CD4-positive, alpha-beta memory T cell (primary cell): ENCODE results near the gene ADH7. TPM values are rescaled to one million over a fixed set of nuclear protein-coding genes. Genes with fewer than 3 reads are reported as not detected.

ENCODE experiments used
- CTCF ChIA-PET: fragments of 350-600 bp; sonication (Branson Sonifier 250); formaldehyde crosslinking; loops from one replicate; lab custom pipeline; 2021; ENCODE audit warnings: inconsistent platforms; ENCODE audit not compliant: partially characterized antibody; lab: Charles Lee
- POLR2A ChIA-PET: fragments of 350-600 bp; sonication (Branson Sonifier 250); formaldehyde crosslinking; loops from one replicate; lab custom pipeline; 2021; ENCODE audit not compliant: partially characterized antibody; lab: Charles Lee
- DNase-seq, 5 donors: peaks; one replicate each; pipeline versions ENCODE4 v3.0.0 to v3.0.0-alpha.2; 2020 to 2022; ENCODE audit warnings: mixed read lengths in 1 of 5
- H3K27ac ChIP-seq: one replicate; pipeline ENCODE4 v1.7.0; 2013; ENCODE audit warnings: low read depth, low read length
- H3K27me3 ChIP-seq: 2 replicates; pipeline ENCODE4 v1.7.0; 2013; ENCODE audit warnings: mild to moderate bottlenecking, low read length, moderate library complexity; ENCODE audit not compliant: insufficient read depth
- H3K36me3 ChIP-seq: 2 replicates; pipeline ENCODE4 v1.7.0; 2013; ENCODE audit warnings: mild to moderate bottlenecking, low read length, moderate library complexity; ENCODE audit not compliant: insufficient read depth
- H3K4me1 ChIP-seq: 2 replicates; pipeline ENCODE4 v1.7.0; 2013; ENCODE audit warnings: mild to moderate bottlenecking, low read length, moderate library complexity; ENCODE audit not compliant: insufficient read depth
- H3K4me3 ChIP-seq, 2 donors: one replicate each; pipeline ENCODE4 v1.7.0; 2013; ENCODE audit warnings: low read length in 2 of 2, mild to moderate bottlenecking in 1 of 2
- H3K9me3 ChIP-seq, 2 donors: one replicate each; pipeline ENCODE4 v1.7.0; 2013; ENCODE audit warnings: low read length in 2 of 2, control low read depth in 1 of 2; ENCODE audit not compliant: control insufficient read depth in 1 of 2
- H3K27ac Mint-ChIP-seq, 7 donors: one replicate each; pipeline ENCODE4 v1.8.0; 2020 to 2021; ENCODE audit warnings: mixed read lengths in 7 of 7, mild to moderate bottlenecking in 6 of 7, inconsistent platforms in 3 of 7, moderate library complexity in 3 of 7
- H3K27me3 Mint-ChIP-seq, 2 donors: one replicate each; pipeline ENCODE4 v1.8.0; 2020 to 2021; ENCODE audit warnings: mixed read lengths in 2 of 2
- H3K36me3 Mint-ChIP-seq, 2 donors: one replicate each; pipeline ENCODE4 v1.8.0; 2020 to 2021; ENCODE audit warnings: mixed read lengths in 2 of 2, inconsistent platforms in 1 of 2, mild to moderate bottlenecking in 1 of 2
- H3K4me1 Mint-ChIP-seq, 4 donors: one replicate each; pipeline ENCODE4 v1.8.0; 2020 to 2021; ENCODE audit warnings: mixed read lengths in 4 of 4, mild to moderate bottlenecking in 1 of 4
- H3K4me3 Mint-ChIP-seq, 8 donors: one replicate each; pipeline ENCODE4 v1.8.0; 2020 to 2021; ENCODE audit warnings: mixed read lengths in 8 of 8, mild to moderate bottlenecking in 7 of 8, moderate library complexity in 6 of 8, inconsistent platforms in 3 of 8
- H3K9me3 Mint-ChIP-seq, 8 donors: one replicate each; pipeline ENCODE4 v1.8.0; 2020 to 2021; ENCODE audit warnings: mixed read lengths in 8 of 8, mild to moderate bottlenecking in 5 of 8, inconsistent platforms in 3 of 8, moderate library complexity in 1 of 8
- intact Hi-C: fragments of 100-400 bp; cut with micrococcal nuclease; formaldehyde crosslinking; loops from one replicate; pipeline ENCODE4 v1.15.1; 2023
- polyA plus RNA-seq, 2 donors: library from polyadenylated mRNA; unstranded; fragments of 300-500 nt; fragmentation: Illumina TruSeq; gene quantifications; one replicate each; pipeline ENCODE4 v1.2.3, GENCODE V29; 2021
- total RNA-seq, 2 experiments: library from RNA; stranded (reverse); gene quantifications; one replicate each; pipeline ENCODE4 v1.2.3, GENCODE V29; 2021

Gene ADH7
- total and polyA plus RNA-seq, 4 experiments from 2014 or later = not detected

GRCh38 chr4:99457270-99457669 lies 22.1 kb upstream of the ADH7 start:
- peaks cover 0 to 14% (median 10%) of the 10 kb centered on the region in 8 donors for H3K9me3 Mint-ChIP-seq
- Histone ChIP-seq H3K4me3 (no peak overlapping the region), H3K27ac (no peak overlapping the region), H3K27me3 (no peaks in the 10 kb centered on the region), H3K9me3 (no peaks in the 10 kb centered on the region), H3K36me3 (no peaks in the 10 kb centered on the region), H3K4me1 (no peaks in the 10 kb centered on the region)
- intact Hi-C loops = no loop called here
- ChIA-PET POLR2A (no interaction called here), CTCF (no interaction called here)
- H3K4me3 Mint-ChIP-seq = no peak overlapping the region
- H3K36me3 Mint-ChIP-seq = no peaks in the 10 kb centered on the region
- no peaks in the 10 kb centered on the region for H3K4me1 Mint-ChIP-seq
- peaks cover 16% of the 10 kb centered on the region in 2 donors for H3K27me3 Mint-ChIP-seq
- H3K27ac Mint-ChIP-seq = no peak overlapping the region
- DNase-seq = no peak

GRCh38 chr4:99447513-99447912 lies 12.4 kb upstream of the ADH7 start:
- ChIA-PET CTCF (interaction anchor here (2.2 kb wide), 1 partner anchor 15 kb away, joined by 10 read pairs; no protein-coding TSS in a partner anchor), POLR2A (no interaction called here)
- no peak overlapping the region for H3K27ac Mint-ChIP-seq

DNA sequence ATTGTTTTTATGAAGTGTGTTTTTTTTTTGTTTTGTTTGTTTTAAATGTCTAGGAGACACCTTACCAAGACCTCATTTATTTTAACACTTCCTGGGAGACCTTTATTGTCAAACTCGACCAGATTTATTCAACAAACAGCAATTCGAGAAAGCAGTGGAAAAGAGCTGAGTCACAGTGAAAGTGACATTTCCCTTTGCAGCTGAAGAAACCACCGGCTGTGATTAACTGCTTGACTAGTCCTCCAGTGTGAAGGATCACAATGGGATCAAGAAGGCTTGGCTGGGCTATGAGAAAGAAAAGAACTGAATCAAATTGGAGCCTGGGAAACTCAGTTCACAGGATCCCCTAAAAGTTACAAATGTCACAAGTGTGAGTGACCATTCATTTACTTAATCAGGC lies 11.9 kb upstream of the ADH7 start:
- H3K36me3 ChIP-seq = no peaks in the 10 kb centered on the region
- H3K4me1 Mint-ChIP-seq = no peaks in the 10 kb centered on the region
- no peaks in the 10 kb centered on the region for H3K36me3 Mint-ChIP-seq
- ChIA-PET CTCF (interaction anchor here (2.2 kb wide), 1 partner anchor 16 kb away, joined by 10 read pairs; no protein-coding TSS in a partner anchor), POLR2A (no interaction called here)
- H3K4me1 ChIP-seq = no peaks in the 10 kb centered on the region
- H3K27ac Mint-ChIP-seq = no peak overlapping the region
- no peaks in the 10 kb centered on the region for H3K9me3 ChIP-seq
- no peak overlapping the region for H3K27ac ChIP-seq
- no peaks in the 10 kb centered on the region for H3K27me3 ChIP-seq
- no peak overlapping the region for H3K4me3 ChIP-seq
- H3K4me3 Mint-ChIP-seq = no peak overlapping the region
- H3K9me3 Mint-ChIP-seq = peaks cover 0 to 12% (median 8%) of the 10 kb centered on the region in 8 donors
- peaks cover 5% of the 10 kb centered on the region in 2 donors for H3K27me3 Mint-ChIP-seq
- DNase-seq = no peak
- intact Hi-C loops = no loop called here

More at GRCh38 chr4:99447513-99447912, 12.4 kb upstream of the ADH7 start:
- Mint-ChIP-seq H3K9me3 (peaks cover 1 to 16% (median 8%) of the 10 kb centered on the region in 8 donors), H3K4me1 (no peaks in the 10 kb centered on the region), H3K4me3 (no peak overlapping the region), H3K36me3 (no peaks in the 10 kb centered on the region), H3K27me3 (peaks cover 5% of the 10 kb centered on the region in 2 donors)
- no peak overlapping the region for H3K27ac ChIP-seq
- no peaks in the 10 kb centered on the region for H3K4me1 ChIP-seq
- intact Hi-C loops = no loop called here
- DNase-seq = no peak
- H3K27me3 ChIP-seq = no peaks in the 10 kb centered on the region
- H3K36me3 ChIP-seq = no peaks in the 10 kb centered on the region
- H3K9me3 ChIP-seq = no peaks in the 10 kb centered on the region
- H3K4me3 ChIP-seq = no peak overlapping the region

DNA sequence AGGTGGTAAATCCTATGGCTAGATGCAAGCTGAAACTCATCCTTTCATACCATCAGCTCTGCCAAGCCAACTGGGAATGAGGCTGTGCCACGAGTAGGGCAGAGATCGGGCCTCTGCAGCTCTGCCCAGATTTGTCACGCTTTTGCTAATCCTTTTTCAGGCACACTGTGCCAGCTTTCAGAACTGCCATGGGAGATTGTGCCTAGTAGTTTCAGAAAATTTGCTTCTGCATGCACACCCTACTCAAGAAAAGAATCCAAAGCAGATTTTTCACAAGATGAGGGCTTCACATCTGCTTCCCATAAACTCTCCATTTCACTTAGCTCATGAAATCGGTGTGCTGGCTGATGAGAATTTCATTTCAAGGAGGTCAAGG lies 3.3 kb upstream of the ADH7 start:
- Histone ChIP-seq H3K4me1 (no peaks in the 10 kb centered on the region), H3K27me3 (no peaks in the 10 kb centered on the region), H3K4me3 (no peak overlapping the region), H3K9me3 (no peaks in the 10 kb centered on the region), H3K27ac (no peak overlapping the region), H3K36me3 (no peaks in the 10 kb centered on the region)
- CTCF ChIA-PET = no interaction called here
- POLR2A ChIA-PET = no interaction called here
- DNase-seq = no peak
- no peaks in the 10 kb centered on the region for H3K36me3 Mint-ChIP-seq
- H3K27me3 Mint-ChIP-seq = peaks cover 4 to 7% of the 10 kb centered on the region in 2 donors
- no peak overlapping the region for H3K27ac Mint-ChIP-seq
- H3K4me3 Mint-ChIP-seq = no peak overlapping the region
- H3K4me1 Mint-ChIP-seq = no peaks in the 10 kb centered on the region
- intact Hi-C loops = no loop called here
- H3K9me3 Mint-ChIP-seq = no peaks in the 10 kb centered on the region

- no peaks in the 10 kb centered on the region for H3K27me3 ChIP-seq
- Mint-ChIP-seq H3K27ac (no peak overlapping the region), H3K4me1 (no peaks in the 10 kb centered on the region), H3K9me3 (no peaks in the 10 kb centered on the region), H3K4me3 (no peak overlapping the region), H3K36me3 (no peaks in the 10 kb centered on the region), H3K27me3 (peaks cover 4 to 8% of the 10 kb centered on the region in 2 donors)
- no peaks in the 10 kb centered on the region for H3K9me3 ChIP-seq
- CTCF ChIA-PET = no interaction called here
- DNase-seq = no peak
- no peaks in the 10 kb centered on the region for H3K4me1 ChIP-seq
- intact Hi-C loops = no loop called here
- no peak overlapping the region for H3K27ac ChIP-seq
- H3K36me3 ChIP-seq = no peaks in the 10 kb centered on the region
- POLR2A ChIA-PET = no interaction called here
- no peak overlapping the region for H3K4me3 ChIP-seq
Measured at GRCh38 chr4:99437723-99438404, 2.7 kb upstream of the ADH7 start.

DNA sequence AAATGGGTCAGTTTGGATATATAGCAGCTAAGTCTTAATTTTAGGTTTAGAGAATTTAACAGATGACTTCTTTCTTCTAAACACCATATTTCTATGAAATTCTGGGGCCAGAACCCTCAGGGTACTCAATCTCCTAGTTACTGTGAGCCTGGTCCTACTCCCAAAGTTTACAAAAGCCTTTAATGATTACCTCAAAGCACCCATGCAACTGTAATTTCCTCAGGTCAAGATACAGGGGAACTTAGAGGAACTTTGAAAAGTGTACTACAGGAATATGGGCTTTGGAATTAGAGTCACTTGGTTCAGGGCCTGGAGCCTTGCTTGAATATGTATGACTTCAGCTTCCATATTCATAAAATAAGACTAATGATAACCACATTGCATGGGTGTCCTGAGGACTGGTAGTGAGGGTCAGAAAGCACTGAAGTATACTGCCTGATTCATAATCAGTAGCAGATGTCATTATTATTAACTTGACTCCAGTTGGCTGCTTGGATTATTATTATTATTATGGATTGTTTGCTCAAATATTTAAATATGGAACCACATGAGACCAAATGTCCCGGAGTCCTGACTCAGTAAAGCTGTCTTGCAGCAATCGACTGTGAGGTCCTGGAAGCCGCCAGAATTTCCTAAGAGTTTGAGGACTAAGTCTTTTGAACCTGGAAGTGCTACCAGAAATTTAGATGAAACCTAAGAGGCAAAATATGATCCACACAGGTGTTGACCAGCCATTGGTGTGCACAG lies 2.0 kb upstream of the ADH7 start:
- Mint-ChIP-seq H3K4me1 (no peaks in the 10 kb centered on the region), H3K4me3 (no peak overlapping the region), H3K27ac (no peak overlapping the region), H3K36me3 (no peaks in the 10 kb centered on the region), H3K27me3 (peaks cover 4 to 8% of the 10 kb centered on the region in 2 donors), H3K9me3 (no peaks in the 10 kb centered on the region)
- DNase-seq = no peak
- ChIA-PET POLR2A (no interaction called here), CTCF (no interaction called here)
- no peaks in the 10 kb centered on the region for H3K27me3 ChIP-seq
- intact Hi-C loops = no loop called here
- no peak overlapping the region for H3K4me3 ChIP-seq
- H3K9me3 ChIP-seq = no peaks in the 10 kb centered on the region
- H3K36me3 ChIP-seq = no peaks in the 10 kb centered on the region
- H3K27ac ChIP-seq = no peak overlapping the region
- H3K4me1 ChIP-seq = no peaks in the 10 kb centered on the region

- no peaks in the 10 kb centered on the region for H3K27me3 ChIP-seq
- no peak overlapping the region for H3K27ac Mint-ChIP-seq
- intact Hi-C loops = no loop called here
- CTCF ChIA-PET = no interaction called here
- no peak overlapping the region for H3K27ac ChIP-seq
- DNase-seq = no peak
- H3K9me3 ChIP-seq = no peaks in the 10 kb centered on the region
- no peaks in the 10 kb centered on the region for H3K36me3 Mint-ChIP-seq
- POLR2A ChIA-PET = no interaction called here
- H3K36me3 ChIP-seq = no peaks in the 10 kb centered on the region
- no peaks in the 10 kb centered on the region for H3K4me1 Mint-ChIP-seq
- H3K27me3 Mint-ChIP-seq = peaks cover 4 to 12% of the 10 kb centered on the region in 2 donors
- no peak overlapping the region for H3K4me3 ChIP-seq
- no peaks in the 10 kb centered on the region for H3K9me3 Mint-ChIP-seq
- H3K4me3 Mint-ChIP-seq = no peak overlapping the region
- H3K4me1 ChIP-seq = no peaks in the 10 kb centered on the region
Measured at GRCh38 chr4:99436462-99436861, 1.3 kb upstream of the ADH7 start.
